ENCODE results near the gene SEL1L. TPM values are rescaled to one million over a fixed set of nuclear protein-coding genes. Genes with fewer than 3 reads are reported as not detected.

The SEL1L gene
- polyA plus RNA-seq, 1 donor from 2014 or later, result 39.7 TPM

DNA sequence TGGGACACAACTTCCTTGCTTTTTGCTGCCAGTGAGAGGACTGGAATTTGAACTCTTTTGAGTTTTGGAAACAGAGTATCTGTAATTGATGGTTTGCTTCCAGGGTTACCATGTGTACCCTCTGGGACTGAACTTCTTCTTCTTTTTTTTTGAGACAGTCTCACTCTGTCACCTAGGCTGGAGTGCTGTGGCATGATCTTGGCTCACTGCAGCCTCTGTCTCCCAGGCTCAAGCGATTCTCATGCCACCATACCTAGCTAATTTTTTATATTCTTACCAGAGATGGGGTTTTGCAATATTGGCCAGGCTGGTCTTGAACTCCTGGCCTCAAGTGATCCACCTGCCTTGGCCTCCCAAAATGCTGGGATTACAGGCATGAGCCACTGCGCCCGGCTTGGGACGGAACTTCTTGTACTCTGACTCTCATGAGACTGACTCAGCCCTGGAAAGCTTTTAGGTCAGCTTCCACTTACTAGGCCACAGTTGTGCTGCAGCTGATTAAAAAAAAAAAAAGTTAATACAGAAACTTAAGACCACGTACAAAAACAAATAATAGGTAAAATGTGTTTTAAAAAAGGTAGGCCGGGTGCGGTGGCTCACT, 15.8 kb downstream of the SEL1L start:
- Histone ChIP-seq H3F3A (ENCODE audit: insufficient read depth, low read length, poor library complexity, severe bottlenecking) (no peaks in the 10 kb centered on the region), H4K20me1 (ENCODE audit: insufficient read depth) (no peaks in the 10 kb centered on the region), H3K9ac (ENCODE audit: low read length) (no peak overlapping the region), H2AFZ (ENCODE audit: low read depth, low read length) (no peak overlapping the region), H3K4me2 (ENCODE audit: low read length) (no peak overlapping the region), H3K36me3 (ENCODE audit: insufficient read depth, low read length) (no peaks in the 10 kb centered on the region), H3K27me3 (ENCODE audit: insufficient read depth, low read depth, low read length) (no peaks in the 10 kb centered on the region), H3K9me2 (ENCODE audit: insufficient read depth, low read length) (no peaks in the 10 kb centered on the region), H3K27ac (ENCODE audit: low read length) (no peak overlapping the region), H3K9me3 (ENCODE audit: low read length) (no peaks in the 10 kb centered on the region), H3K79me2 (replicated peaks; ENCODE audit: insufficient read depth, low read length) (no peaks in the 10 kb centered on the region), H3K4me3 (ENCODE audit: low read length) (no peak overlapping the region)
- TF ChIP-seq SMC3 (conservative IDR thresholded peaks at IDR 0.05; ENCODE audit: poor library complexity), result no peak
- TF ChIP-seq RAD21 (conservative IDR thresholded peaks at IDR 0.05), result no peak
- TF ChIP-seq, protein P1, sequence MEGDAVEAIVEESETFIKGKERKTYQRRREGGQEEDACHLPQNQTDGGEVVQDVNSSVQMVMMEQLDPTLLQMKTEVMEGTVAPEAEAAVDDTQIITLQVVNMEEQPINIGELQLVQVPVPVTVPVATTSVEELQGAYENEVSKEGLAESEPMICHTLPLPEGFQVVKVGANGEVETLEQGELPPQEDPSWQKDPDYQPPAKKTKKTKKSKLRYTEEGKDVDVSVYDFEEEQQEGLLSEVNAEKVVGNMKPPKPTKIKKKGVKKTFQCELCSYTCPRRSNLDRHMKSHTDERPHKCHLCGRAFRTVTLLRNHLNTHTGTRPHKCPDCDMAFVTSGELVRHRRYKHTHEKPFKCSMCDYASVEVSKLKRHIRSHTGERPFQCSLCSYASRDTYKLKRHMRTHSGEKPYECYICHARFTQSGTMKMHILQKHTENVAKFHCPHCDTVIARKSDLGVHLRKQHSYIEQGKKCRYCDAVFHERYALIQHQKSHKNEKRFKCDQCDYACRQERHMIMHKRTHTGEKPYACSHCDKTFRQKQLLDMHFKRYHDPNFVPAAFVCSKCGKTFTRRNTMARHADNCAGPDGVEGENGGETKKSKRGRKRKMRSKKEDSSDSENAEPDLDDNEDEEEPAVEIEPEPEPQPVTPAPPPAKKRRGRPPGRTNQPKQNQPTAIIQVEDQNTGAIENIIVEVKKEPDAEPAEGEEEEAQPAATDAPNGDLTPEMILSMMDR (IDR thresholded peaks at IDR 0.05; ENCODE audit: poor library complexity, severe bottlenecking), result no peak
- no peak for TF ChIP-seq REST (IDR thresholded peaks at IDR 0.05; ENCODE audit: borderline replicate concordance)
- no peak for TF ChIP-seq EZH2 (IDR thresholded peaks at IDR 0.05; ENCODE audit: borderline replicate concordance, insufficient read depth, low read length, poor library complexity, severe bottlenecking)
- TF ChIP-seq TAF1 (IDR thresholded peaks at IDR 0.05; ENCODE audit: low read depth), result no peak
- TF ChIP-seq POLR2AphosphoS5 (IDR thresholded peaks at IDR 0.05), result no peak
- no peak for TF ChIP-seq EP300 (conservative IDR thresholded peaks at IDR 0.05; ENCODE audit: poor library complexity, severe bottlenecking)
- no peak for TF ChIP-seq MXI1 (conservative IDR thresholded peaks at IDR 0.05; ENCODE audit: poor library complexity, severe bottlenecking)

DNA sequence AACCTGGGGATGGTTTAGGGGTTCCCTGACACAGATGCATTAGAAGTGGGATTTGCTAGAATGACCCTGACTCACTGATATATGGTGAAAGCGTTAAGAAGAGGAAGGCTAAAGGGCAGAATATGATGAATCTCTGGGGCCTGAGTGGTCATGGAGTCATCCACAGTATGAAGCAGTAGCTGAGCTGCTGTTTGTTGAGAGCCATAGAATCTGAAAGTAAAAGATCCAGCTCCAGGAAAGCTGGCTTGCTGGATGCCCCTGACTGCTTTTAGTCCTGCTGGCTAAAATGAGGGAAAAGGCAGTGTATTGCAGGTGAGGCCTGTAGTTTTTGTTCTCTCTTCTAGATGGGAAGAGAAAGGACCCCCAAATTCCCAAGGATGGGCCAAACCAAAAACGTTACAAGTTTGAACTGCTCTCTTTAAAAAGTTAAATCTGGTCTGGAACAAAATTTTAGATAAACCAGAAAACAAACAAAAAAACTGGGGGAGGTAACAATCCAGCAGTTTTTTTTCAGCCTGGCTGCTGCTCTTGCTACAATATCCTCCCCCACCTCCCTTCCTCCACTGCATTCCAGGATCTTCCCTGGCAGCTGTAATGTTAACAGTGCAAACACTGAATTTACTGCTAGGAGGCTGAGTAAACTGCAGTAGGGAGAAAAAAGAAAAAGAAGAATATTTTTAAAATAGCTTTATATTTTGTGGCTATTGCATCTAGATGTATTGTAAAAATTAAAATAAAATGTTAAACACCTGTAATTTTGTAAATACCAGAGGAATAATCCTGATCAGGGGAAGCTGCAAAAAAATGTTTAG, 16.5 kb downstream of the SEL1L start:
- Histone ChIP-seq H3K9me3 (ENCODE audit: low read length) (no peaks in the 10 kb centered on the region), H3K36me3 (ENCODE audit: insufficient read depth, low read length) (no peaks in the 10 kb centered on the region), H3K27me3 (ENCODE audit: insufficient read depth, low read depth, low read length) (no peaks in the 10 kb centered on the region), H3K4me2 (ENCODE audit: low read length) (no peak overlapping the region), H3F3A (ENCODE audit: insufficient read depth, low read length, poor library complexity, severe bottlenecking) (no peaks in the 10 kb centered on the region), H3K9me2 (ENCODE audit: insufficient read depth, low read length) (no peaks in the 10 kb centered on the region), H4K20me1 (ENCODE audit: insufficient read depth) (no peaks in the 10 kb centered on the region), H3K79me2 (replicated peaks; ENCODE audit: insufficient read depth, low read length) (no peaks in the 10 kb centered on the region), H2AFZ (ENCODE audit: low read depth, low read length) (no peak overlapping the region), H3K9ac (ENCODE audit: low read length) (no peak overlapping the region), H3K4me3 (ENCODE audit: low read length) (no peak overlapping the region), H3K27ac (ENCODE audit: low read length) (no peak overlapping the region)
- TF ChIP-seq EZH2 (IDR thresholded peaks at IDR 0.05; ENCODE audit: borderline replicate concordance, insufficient read depth, low read length, poor library complexity, severe bottlenecking) (no peak), RAD21 (conservative IDR thresholded peaks at IDR 0.05) (no peak), EP300 (conservative IDR thresholded peaks at IDR 0.05; ENCODE audit: poor library complexity, severe bottlenecking) (no peak), POLR2AphosphoS5 (IDR thresholded peaks at IDR 0.05) (no peak), REST (IDR thresholded peaks at IDR 0.05; ENCODE audit: borderline replicate concordance) (no peak), TAF1 (IDR thresholded peaks at IDR 0.05; ENCODE audit: low read depth) (no peak), MXI1 (conservative IDR thresholded peaks at IDR 0.05; ENCODE audit: poor library complexity, severe bottlenecking) (no peak), SMC3 (conservative IDR thresholded peaks at IDR 0.05; ENCODE audit: poor library complexity) (no peak)
- TF ChIP-seq, protein P1 (IDR thresholded peaks at IDR 0.05; ENCODE audit: poor library complexity, severe bottlenecking), result no peak
